Rectal smooth muscle tissue (tissue), 1 donor: Measurements from ENCODE around the gene SORCS2.

ENCODE experiments used
- H3K27ac ChIP-seq: one replicate; pipeline ENCODE4 v1.7.0; 2013; ENCODE audit warnings: low read depth, low read length, inconsistent platforms
- H3K27me3 ChIP-seq: one replicate; pipeline ENCODE4 v1.7.0; 2013; ENCODE audit warnings: low read length; ENCODE audit not compliant: control insufficient read depth, insufficient read depth
- H3K36me3 ChIP-seq: one replicate; pipeline ENCODE4 v1.7.0; 2013; ENCODE audit warnings: low read length; ENCODE audit not compliant: control insufficient read depth, insufficient read depth
- H3K4me1 ChIP-seq: one replicate; pipeline ENCODE4 v1.7.0; 2013; ENCODE audit warnings: low read length; ENCODE audit not compliant: control insufficient read depth, insufficient read depth
- H3K4me3 ChIP-seq: one replicate; pipeline ENCODE4 v1.7.0; 2013; ENCODE audit warnings: low read length
- H3K9ac ChIP-seq: one replicate; pipeline ENCODE4 v1.7.0; 2013; ENCODE audit warnings: low read length

Gene SORCS2

DNA sequence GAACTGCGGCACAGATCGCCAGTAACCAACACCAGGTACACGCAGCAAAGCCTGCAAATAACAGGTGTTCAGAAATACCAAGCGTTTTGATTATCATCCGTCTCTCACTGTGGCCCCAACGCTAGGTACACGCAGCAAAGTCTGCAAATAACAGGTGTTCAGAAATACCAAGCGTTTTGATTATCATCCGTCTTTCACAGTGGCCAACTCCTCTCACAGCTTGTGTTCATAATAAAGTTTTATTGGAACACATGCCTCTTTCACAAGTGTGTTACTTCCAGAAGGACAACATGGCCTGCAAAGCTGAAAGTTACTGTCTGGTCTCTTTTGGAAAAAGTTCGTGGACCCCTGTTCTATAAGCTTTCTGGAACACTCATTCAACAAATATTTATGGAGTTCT, 594.2 kb downstream of the SORCS2 start:
- no peak overlapping the region for H3K27ac ChIP-seq
- H3K27me3 ChIP-seq, result no peaks in the 10 kb centered on the region
- H3K4me3 ChIP-seq, result no peak overlapping the region
- no peak overlapping the region for H3K9ac ChIP-seq
- H3K4me1 ChIP-seq, result peaks cover 2% of the 10 kb centered on the region
- H3K36me3 ChIP-seq, result peaks cover 2% of the 10 kb centered on the region

DNA sequence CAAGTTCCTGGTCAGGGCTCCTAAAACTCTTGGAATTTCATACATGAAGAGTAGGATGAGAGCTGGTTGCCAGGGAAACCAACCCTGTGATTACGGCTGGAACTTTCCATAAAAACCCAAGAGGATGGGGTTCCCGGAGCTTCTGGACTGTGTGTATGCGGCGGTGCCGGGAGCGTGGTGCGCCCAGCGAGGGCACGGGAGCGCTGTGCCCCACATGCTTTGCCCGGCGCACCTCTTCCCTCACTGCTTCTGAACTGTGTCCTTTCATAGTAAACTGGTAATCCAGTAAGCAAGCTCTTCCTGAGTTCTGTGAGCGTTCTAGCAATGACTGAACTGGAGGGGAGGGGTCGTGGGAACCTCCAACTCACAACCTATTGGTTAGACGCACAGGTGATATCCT, 594.7 kb downstream of the SORCS2 start:
- Histone ChIP-seq H3K9ac (no peak overlapping the region), H3K27ac (no peak overlapping the region), H3K4me3 (no peak overlapping the region), H3K27me3 (no peaks in the 10 kb centered on the region), H3K4me1 (peaks cover 2% of the 10 kb centered on the region), H3K36me3 (peaks cover 2% of the 10 kb centered on the region)

DNA sequence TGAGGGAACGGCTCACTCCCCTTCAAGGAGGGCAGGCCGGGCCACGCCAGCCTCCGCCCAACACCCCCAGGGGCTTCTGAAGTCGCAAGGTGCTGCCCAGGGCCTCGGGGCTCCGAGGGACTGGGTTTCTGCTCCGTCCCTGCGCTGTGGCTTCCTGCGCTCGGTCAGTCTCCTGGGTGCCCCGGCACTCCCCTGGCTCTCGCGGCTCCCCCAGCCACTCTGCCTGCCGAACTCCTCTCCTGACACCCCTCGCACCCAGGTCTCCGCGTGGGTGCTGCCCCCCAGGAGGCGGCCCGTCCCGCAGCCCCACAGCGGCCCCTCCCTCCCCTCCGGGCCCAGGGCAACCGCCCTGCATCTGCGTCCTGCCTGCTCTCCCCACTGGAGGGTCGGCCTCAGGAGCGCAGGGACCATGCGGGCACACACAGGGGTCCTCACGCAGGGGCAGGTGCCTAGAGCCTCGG, 595.4 kb downstream of the SORCS2 start:
- no peak overlapping the region for H3K27ac ChIP-seq
- H3K36me3 ChIP-seq, result peaks cover 5% of the 10 kb centered on the region
- H3K9ac ChIP-seq, result no peak overlapping the region
- no peak overlapping the region for H3K4me3 ChIP-seq
- H3K4me1 ChIP-seq, result peaks cover 2% of the 10 kb centered on the region
- H3K27me3 ChIP-seq, result no peaks in the 10 kb centered on the region

DNA sequence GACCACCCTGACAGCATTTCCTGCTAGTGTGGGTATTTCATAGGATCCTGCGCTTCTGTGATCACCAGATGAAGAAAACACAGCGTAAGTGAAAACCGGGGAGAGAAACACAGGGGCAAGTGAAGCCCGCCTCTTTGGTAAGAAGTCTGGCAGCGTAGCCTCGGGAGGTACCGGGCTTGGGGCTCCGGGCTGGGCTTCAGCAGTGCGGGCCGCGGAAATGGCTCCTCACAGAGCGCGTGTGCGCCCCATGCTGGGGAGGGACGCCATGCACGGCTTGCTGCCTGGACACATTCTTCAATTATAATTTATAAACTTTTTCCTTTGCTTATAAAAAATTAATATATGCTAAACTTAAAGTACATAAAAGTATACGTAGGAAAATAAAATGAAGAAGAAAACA, 595.9 kb downstream of the SORCS2 start:
- Histone ChIP-seq H3K4me3 (no peak overlapping the region), H3K4me1 (peaks cover 2% of the 10 kb centered on the region), H3K36me3 (peaks cover 5% of the 10 kb centered on the region), H3K27ac (no peak overlapping the region), H3K27me3 (no peaks in the 10 kb centered on the region), H3K9ac (no peak overlapping the region)

DNA sequence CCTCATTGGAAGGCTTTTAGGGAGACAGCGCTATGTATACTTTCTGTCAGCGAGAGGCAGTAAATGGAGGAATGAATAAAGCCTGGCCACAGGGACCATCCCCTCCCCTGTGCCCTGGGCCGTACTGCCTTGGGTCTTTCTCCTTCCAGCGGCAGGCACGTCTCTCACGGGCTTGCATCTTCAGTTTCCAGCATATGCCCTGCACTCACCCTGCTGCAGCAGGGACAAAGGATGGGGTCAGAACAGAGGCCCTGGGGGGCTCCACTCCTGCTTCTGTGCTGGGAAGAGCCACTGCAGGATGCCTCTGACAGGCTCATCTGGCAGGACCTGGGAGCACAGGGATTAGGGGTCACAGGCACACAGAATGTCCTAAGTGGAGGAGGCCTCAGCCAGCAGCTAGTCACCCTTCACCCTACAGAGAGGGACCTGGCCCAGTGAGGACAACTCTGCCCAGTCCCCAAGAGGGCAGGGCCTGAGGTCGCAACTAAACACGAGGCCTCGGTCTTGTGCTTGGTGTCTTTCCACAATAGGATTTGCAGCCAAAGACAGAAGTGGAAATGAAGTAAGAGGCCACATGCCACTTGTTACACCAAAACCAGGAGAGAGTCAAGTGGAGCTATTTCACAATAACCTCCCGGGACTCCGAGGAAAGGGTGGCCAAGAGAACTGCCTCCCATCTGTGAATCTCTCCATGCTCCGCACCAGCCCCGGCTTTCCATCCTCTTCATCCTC, 596.5 kb downstream of the SORCS2 start:
- Histone ChIP-seq H3K4me3 (no peak overlapping the region), H3K9ac (no peak overlapping the region), H3K27ac (no peak overlapping the region), H3K4me1 (peaks cover 2% of the 10 kb centered on the region), H3K36me3 (peaks cover 6% of the 10 kb centered on the region), H3K27me3 (no peaks in the 10 kb centered on the region)

DNA sequence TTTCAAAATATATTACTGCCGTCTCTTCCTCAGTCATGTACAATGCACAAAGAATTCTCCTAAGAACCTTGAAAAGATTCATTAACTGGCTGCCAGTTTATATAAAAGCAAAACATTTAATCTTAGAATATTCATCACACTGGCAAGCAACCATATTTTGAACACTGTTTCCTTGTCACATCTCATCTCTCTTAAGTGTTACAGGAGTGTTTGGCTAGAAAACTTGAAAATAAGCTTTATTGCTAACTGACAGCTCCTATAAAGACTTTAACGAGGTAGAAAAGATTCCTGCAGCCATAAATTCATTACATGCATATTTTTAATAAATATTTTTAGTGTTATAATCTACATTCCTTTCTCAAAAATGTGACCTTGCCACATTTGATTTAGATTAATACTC, 597.7 kb downstream of the SORCS2 start:
- no peaks in the 10 kb centered on the region for H3K27me3 ChIP-seq
- peaks cover 8% of the 10 kb centered on the region for H3K36me3 ChIP-seq
- no peak overlapping the region for H3K4me3 ChIP-seq
- no peak overlapping the region for H3K9ac ChIP-seq
- H3K27ac ChIP-seq, result no peak overlapping the region
- H3K4me1 ChIP-seq, result peaks cover 2% of the 10 kb centered on the region

DNA sequence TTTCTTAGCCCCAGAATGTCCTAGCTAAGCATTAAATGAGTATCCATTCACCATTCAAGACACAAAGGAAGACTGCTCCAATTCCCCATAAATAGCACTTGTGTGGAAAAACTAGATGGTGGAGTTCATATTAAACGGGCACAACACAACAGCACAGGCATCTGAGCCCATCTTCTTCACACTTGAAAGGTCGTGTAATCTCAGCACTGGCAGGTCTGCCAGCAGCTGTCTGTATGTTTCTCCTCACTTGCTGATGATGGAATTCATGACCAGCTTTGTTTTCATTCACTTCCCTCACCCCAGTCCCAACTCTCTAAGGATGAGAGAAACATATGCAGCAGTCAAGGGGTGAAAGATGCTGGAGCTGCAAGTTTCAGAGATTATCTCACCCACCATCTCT, 598.7 kb downstream of the SORCS2 start:
- Histone ChIP-seq H3K36me3 (peaks cover 8% of the 10 kb centered on the region), H3K27ac (no peak overlapping the region), H3K4me3 (no peak overlapping the region), H3K27me3 (no peaks in the 10 kb centered on the region), H3K4me1 (peaks cover 2% of the 10 kb centered on the region), H3K9ac (no peak overlapping the region)
